ENCODE results near the gene USP6NL. TPM values are rescaled to one million over a fixed set of nuclear protein-coding genes. Genes with fewer than 3 reads are reported as not detected.

The USP6NL gene
- total RNA-seq (2012; rRNA removed): 6.1 and 7.4 TPM in 2 replicates

DNA sequence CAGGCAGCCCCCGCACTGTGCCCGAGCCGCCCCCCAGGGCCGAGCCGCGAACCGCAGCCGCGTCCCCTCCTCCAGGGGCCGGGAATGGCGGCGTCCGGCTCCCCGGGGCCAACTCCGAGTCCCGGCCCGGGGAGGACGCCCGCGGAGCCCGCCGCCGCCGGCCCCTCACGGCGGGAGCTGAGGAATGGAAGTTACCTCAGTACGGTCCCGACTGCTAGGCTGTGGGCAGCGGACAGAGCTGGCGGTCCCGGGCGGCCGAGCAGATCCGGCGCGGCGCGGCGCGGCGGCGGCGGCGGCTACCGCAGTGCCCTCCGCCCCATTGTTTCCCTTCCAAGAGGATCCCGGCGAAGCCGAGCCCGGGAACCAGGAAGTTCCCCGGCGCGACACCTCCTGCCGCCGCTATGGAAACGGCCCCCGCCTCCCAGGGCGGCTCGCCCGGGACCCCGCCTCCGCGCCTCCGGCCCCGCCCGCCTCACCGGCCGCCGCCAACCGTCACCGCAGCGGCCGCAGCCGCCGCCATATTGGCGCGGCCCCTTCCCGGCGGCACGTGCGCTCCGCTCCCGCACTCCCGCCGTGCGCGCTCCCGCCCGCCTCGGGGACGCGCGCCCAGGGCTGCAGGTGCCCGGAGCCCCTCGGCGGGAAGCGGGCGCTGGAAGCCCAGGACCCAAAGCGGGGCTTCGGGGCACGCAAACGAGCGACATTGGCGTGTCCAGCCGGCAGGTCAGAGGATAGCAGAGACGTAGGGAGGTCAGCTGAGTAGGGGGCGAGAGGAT lies at the start of gene USP6NL:
USP6NL (minus strand) TSS at position 403 of the 773 bp plus-strand sequence. CDS start 14,016 bp downstream, outside the sequence.
- H3K27me3 ChIP-seq (ENCODE audit: control insufficient read depth, insufficient read depth, low read length): no peaks in the 10 kb centered on the region
- H3K4me1 ChIP-seq (ENCODE audit: control insufficient read depth, insufficient read depth, low read length): peaks cover 20% of the 10 kb centered on the region
- peak within 1 kb of the TSS; percentile 72 for H3K9ac ChIP-seq (ENCODE audit: low read depth, low read length)
- no peaks in the 10 kb centered on the region for H3K36me3 ChIP-seq (ENCODE audit: insufficient read depth, low read length)
- peak within 1 kb of the TSS; percentile 80 for H3K4me3 ChIP-seq (ENCODE audit: low read length)
- H3K4me2 ChIP-seq (ENCODE audit: low read length): peak within 1 kb of the TSS; percentile 87
- no peaks in the 10 kb centered on the region for H3K9me3 ChIP-seq (replicated peaks; ENCODE audit: low read length)

DNA sequence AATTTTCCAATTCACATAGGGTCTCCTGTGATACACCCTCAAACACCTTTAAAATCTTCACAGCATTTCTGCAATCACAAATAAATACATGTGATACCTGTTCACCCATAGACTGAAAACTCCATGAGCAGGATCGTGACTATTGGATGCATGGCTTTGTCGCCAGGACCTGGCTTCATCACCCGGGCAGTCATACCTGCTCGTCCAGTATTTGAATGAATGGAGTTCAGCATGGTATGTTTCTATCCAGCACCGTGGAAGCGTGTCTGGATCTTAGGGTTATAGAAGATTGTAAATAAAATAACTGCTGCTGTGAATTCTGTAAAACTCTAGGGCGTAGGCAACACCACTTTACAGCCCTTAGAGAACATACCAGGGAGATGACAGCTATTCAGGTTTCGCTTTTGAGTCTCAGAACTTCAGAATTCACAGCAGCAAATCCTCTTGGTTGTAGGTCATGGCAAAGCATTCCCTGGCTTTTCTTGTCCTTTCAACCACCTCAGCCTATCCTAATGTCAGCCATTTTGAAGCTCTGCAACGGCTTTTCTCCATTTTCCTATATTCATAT lies 47.4 kb upstream of the USP6NL start:
- Histone ChIP-seq H3K27me3 (ENCODE audit: control insufficient read depth, insufficient read depth, low read length) (peaks cover 25% of the 10 kb centered on the region), H3K4me1 (ENCODE audit: control insufficient read depth, insufficient read depth, low read length) (peaks cover 2% of the 10 kb centered on the region), H3K9me3 (replicated peaks; ENCODE audit: low read length) (no peaks in the 10 kb centered on the region), H3K4me2 (ENCODE audit: low read length) (no peak overlapping the region), H3K9ac (ENCODE audit: low read depth, low read length) (no peak overlapping the region), H3K4me3 (ENCODE audit: low read length) (no peak overlapping the region), H3K36me3 (ENCODE audit: insufficient read depth, low read length) (no peaks in the 10 kb centered on the region)

DNA sequence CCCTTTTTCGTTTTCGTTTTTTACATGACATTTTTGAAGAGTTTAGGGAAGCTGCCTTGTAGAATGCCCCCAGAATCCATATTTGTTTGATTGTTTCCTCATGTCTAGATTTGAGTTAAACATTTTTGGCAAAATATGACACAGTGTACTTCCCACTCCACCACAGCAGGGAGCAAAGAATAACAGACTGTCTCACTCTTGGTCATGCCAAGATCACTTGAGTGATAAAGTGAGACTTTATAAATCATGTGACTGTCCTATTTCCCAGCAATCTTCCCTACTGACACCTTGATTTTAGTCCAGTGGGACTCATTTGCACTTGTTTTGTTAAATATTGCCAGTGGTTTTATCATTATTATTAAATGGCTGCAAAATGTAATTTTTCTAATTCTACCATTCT lies 44.4 kb upstream of the USP6NL start:
- H3K9me3 ChIP-seq (replicated peaks; ENCODE audit: low read length): no peaks in the 10 kb centered on the region
- H3K36me3 ChIP-seq (ENCODE audit: insufficient read depth, low read length): no peaks in the 10 kb centered on the region
- no peak overlapping the region for H3K4me2 ChIP-seq (ENCODE audit: low read length)
- no peak overlapping the region for H3K9ac ChIP-seq (ENCODE audit: low read depth, low read length)
- no peak overlapping the region for H3K4me3 ChIP-seq (ENCODE audit: low read length)
- H3K27me3 ChIP-seq (ENCODE audit: control insufficient read depth, insufficient read depth, low read length): peaks cover 17% of the 10 kb centered on the region
- peaks cover 2% of the 10 kb centered on the region for H3K4me1 ChIP-seq (ENCODE audit: control insufficient read depth, insufficient read depth, low read length)

DNA sequence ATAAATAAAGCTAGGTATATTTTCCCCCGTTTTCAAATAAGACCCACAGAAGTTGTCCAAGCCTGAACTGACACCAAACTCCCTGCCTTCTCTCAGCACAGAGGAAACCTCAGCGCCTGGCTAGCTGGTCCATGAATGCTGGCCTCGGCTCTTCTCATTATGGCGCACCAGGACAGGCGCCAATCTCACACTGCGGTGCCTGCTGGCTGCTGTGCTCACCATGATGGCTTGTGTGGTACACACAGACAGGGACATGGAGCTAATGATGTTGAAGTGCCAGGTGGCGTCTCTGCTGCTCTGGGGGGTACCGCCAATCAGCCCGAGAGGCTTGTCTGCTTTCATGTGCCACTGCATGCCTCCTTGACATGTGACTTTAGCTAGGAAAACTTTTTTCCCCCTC lies 43.2 kb upstream of the USP6NL start:
- Histone ChIP-seq H3K4me3 (ENCODE audit: low read length) (no peak overlapping the region), H3K4me2 (ENCODE audit: low read length) (no peak overlapping the region), H3K4me1 (ENCODE audit: control insufficient read depth, insufficient read depth, low read length) (peaks cover 5% of the 10 kb centered on the region), H3K36me3 (ENCODE audit: insufficient read depth, low read length) (no peaks in the 10 kb centered on the region), H3K27me3 (ENCODE audit: control insufficient read depth, insufficient read depth, low read length) (peaks cover 11% of the 10 kb centered on the region), H3K9me3 (replicated peaks; ENCODE audit: low read length) (no peaks in the 10 kb centered on the region), H3K9ac (ENCODE audit: low read depth, low read length) (no peak overlapping the region)

DNA sequence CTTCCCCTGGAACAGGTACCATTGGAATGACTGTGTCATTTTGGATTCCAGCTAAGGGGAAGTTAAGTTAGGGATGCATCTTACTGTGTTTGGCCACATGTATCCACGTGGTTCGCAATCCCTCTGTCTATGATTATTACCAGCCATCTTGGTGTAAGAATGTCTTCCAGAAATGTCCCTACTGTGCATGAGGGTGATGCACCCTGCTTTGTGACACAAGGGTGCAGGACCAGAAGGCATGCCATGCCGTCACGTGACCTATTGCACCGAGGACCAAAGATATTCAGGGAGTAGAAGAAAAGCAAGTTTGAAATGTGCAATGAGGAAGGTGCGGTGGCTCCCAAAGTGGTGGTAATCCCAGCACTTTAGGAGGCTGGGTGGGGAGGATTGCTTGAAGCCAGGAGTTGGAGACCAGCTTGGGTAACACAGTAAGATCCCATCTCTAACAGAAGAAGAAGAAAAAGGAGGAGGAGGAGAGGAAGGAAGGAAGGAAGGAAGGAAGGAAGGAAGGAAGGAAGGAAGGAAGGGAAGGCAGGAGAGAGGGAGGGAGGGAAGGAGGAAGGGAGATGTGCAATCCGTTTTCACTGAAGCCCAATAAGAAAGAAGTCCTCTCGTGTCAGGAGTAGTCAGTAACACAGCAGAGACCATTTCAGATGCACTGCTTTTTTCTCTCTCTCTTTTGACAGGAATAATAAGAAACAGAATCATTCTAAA lies 42.5 kb upstream of the USP6NL start:
- Histone ChIP-seq H3K9ac (ENCODE audit: low read depth, low read length) (no peak overlapping the region), H3K4me2 (ENCODE audit: low read length) (no peak overlapping the region), H3K4me3 (ENCODE audit: low read length) (no peak overlapping the region), H3K4me1 (ENCODE audit: control insufficient read depth, insufficient read depth, low read length) (peaks cover 8% of the 10 kb centered on the region), H3K36me3 (ENCODE audit: insufficient read depth, low read length) (no peaks in the 10 kb centered on the region), H3K9me3 (replicated peaks; ENCODE audit: low read length) (no peaks in the 10 kb centered on the region), H3K27me3 (ENCODE audit: control insufficient read depth, insufficient read depth, low read length) (peaks cover 11% of the 10 kb centered on the region)

DNA sequence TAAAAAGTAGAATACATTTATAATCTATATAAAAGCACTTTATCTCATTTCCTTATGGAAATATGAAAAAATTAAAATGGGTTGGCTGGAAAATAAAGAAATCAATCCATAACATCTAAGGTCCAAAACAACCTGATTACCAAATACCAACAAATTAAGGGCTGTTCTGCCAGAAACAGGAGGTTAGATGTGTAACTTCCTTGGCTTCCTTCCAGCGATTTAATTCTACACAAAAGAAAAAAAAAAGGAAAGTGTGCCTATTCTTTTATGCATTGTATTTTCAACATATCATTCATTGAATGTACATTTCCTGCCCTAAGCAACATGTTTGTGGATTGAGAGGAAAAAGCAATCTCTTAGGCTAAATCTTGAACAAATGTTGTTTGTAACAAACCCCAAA lies 36.2 kb upstream of the USP6NL start:
- Histone ChIP-seq H3K4me2 (ENCODE audit: low read length) (no peak overlapping the region), H3K4me3 (ENCODE audit: low read length) (no peak overlapping the region), H3K36me3 (ENCODE audit: insufficient read depth, low read length) (no peaks in the 10 kb centered on the region), H3K27me3 (ENCODE audit: control insufficient read depth, insufficient read depth, low read length) (peaks cover 3% of the 10 kb centered on the region), H3K9me3 (replicated peaks; ENCODE audit: low read length) (no peaks in the 10 kb centered on the region), H3K4me1 (ENCODE audit: control insufficient read depth, insufficient read depth, low read length) (peaks cover 5% of the 10 kb centered on the region), H3K9ac (ENCODE audit: low read depth, low read length) (no peak overlapping the region)

DNA sequence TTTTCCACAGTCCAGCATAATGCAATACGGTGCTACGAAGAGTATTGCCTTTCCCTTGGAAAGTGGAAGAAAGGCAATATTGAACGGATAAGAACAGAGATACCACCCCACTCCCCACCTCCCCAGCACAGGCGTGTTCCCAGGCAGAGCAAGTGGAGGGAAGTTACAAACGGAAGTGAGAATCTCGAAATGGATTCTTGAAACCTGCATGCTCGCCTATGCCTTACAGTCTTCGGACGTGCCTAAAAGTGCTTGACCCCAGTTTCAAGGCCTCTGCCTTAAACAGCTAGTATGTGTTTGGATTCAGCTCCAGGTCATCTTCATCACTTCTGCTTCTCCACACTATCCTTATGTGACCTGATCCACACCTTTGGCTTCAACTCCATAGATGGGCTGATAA lies 35.0 kb upstream of the USP6NL start:
- no peak overlapping the region for H3K4me3 ChIP-seq (ENCODE audit: low read length)
- peaks cover 5% of the 10 kb centered on the region for H3K4me1 ChIP-seq (ENCODE audit: control insufficient read depth, insufficient read depth, low read length)
- H3K9me3 ChIP-seq (replicated peaks; ENCODE audit: low read length): no peaks in the 10 kb centered on the region
- no peak overlapping the region for H3K4me2 ChIP-seq (ENCODE audit: low read length)
- H3K9ac ChIP-seq (ENCODE audit: low read depth, low read length): no peak overlapping the region
- H3K27me3 ChIP-seq (ENCODE audit: control insufficient read depth, insufficient read depth, low read length): peaks cover 3% of the 10 kb centered on the region
- no peaks in the 10 kb centered on the region for H3K36me3 ChIP-seq (ENCODE audit: insufficient read depth, low read length)

DNA sequence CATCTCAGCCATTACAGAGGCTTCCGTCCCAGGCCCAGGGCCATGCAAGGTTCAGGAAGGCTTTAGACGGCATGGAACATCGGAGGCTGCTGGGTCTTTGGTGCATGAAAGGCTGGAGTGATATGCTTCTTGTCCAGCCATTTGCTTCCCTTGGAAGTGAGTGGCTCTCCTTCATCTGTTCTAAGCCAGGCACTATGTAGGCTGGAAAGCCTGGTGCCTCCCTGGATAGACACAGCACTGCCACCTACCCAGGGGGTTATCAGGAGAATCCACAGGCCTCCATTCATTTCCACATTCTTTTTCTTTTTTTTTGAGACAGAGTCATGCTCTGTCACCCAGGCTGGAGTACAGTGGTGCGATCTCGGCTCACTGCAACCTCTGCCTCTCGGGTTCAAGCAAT lies 31.6 kb upstream of the USP6NL start:
- no peaks in the 10 kb centered on the region for H3K4me1 ChIP-seq (ENCODE audit: control insufficient read depth, insufficient read depth, low read length)
- H3K36me3 ChIP-seq (ENCODE audit: insufficient read depth, low read length): no peaks in the 10 kb centered on the region
- H3K9ac ChIP-seq (ENCODE audit: low read depth, low read length): no peak overlapping the region
- H3K4me3 ChIP-seq (ENCODE audit: low read length): no peak overlapping the region
- H3K27me3 ChIP-seq (ENCODE audit: control insufficient read depth, insufficient read depth, low read length): peaks cover 3% of the 10 kb centered on the region
- no peaks in the 10 kb centered on the region for H3K9me3 ChIP-seq (replicated peaks; ENCODE audit: low read length)
- no peak overlapping the region for H3K4me2 ChIP-seq (ENCODE audit: low read length)

DNA sequence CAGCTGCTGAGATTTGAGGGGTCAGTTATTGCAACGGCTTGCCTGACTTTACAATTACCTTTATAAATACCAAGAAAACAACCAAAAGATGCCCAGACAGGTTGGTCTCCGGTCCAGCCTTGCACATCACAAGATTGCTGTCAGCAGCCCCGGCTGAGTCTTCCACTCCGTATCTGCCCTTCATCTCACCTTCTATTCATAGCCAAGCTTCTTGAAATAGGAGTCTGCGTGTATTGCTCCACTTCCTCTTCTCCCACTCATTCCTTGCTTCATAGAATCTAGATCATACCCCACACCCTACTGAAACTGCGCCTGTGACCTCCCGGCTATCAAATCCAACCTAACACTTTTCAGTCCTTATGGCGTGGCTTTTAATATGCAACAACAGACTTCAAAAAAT lies 31.1 kb upstream of the USP6NL start:
- no peaks in the 10 kb centered on the region for H3K36me3 ChIP-seq (ENCODE audit: insufficient read depth, low read length)
- H3K4me1 ChIP-seq (ENCODE audit: control insufficient read depth, insufficient read depth, low read length): no peaks in the 10 kb centered on the region
- H3K9ac ChIP-seq (ENCODE audit: low read depth, low read length): no peak overlapping the region
- no peak overlapping the region for H3K4me3 ChIP-seq (ENCODE audit: low read length)
- H3K9me3 ChIP-seq (replicated peaks; ENCODE audit: low read length): no peaks in the 10 kb centered on the region
- peaks cover 3% of the 10 kb centered on the region for H3K27me3 ChIP-seq (ENCODE audit: control insufficient read depth, insufficient read depth, low read length)
- H3K4me2 ChIP-seq (ENCODE audit: low read length): no peak overlapping the region

DNA sequence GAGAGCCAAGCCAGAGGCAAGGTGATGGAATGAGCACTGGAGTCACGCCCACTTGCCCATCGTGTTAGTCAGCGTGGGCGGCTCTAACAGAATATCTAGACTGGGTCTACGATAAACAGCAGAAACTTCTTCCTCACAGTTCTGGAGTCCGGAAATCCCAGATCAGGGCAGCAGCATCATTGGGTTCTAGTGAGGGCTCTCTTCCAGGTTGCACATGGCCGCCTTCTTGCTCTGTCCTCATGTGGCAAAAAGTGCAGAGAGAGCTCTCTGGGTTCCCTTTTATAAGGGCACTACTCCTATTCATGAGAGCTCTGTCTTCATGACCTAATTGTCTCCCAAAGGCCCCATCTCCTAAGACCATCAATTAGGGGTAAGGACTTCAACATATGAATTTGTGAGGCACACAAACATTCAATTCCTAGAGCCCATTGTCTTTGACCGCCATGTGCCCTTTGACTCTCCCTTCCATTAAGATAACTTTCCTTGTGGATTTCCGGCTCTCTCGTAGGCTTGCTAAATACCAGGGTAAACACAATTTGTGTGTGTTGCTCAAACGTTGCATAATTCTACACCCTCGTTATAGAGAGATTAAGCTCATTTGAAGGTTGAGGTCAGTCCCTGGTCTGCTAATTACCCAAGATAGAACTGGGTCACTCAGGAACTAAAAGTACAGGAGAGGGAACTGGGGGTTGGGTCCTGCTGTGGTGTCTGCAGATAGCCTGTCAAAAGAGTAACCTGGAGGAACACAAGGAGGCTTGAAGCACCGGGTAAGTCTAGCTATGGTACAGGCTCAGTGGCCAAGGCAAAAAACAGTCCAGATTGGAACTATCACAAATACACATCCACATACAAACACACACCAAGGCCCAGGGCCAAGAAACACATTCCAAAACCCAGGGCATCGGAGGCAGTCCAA lies 28.7 kb upstream of the USP6NL start:
- no peak overlapping the region for H3K4me2 ChIP-seq (ENCODE audit: low read length)
- no peaks in the 10 kb centered on the region for H3K9me3 ChIP-seq (replicated peaks; ENCODE audit: low read length)
- no peak overlapping the region for H3K9ac ChIP-seq (ENCODE audit: low read depth, low read length)
- peaks cover 19% of the 10 kb centered on the region for H3K27me3 ChIP-seq (ENCODE audit: control insufficient read depth, insufficient read depth, low read length)
- H3K4me3 ChIP-seq (ENCODE audit: low read length): no peak overlapping the region
- H3K4me1 ChIP-seq (ENCODE audit: control insufficient read depth, insufficient read depth, low read length): no peaks in the 10 kb centered on the region
- no peaks in the 10 kb centered on the region for H3K36me3 ChIP-seq (ENCODE audit: insufficient read depth, low read length)

DNA sequence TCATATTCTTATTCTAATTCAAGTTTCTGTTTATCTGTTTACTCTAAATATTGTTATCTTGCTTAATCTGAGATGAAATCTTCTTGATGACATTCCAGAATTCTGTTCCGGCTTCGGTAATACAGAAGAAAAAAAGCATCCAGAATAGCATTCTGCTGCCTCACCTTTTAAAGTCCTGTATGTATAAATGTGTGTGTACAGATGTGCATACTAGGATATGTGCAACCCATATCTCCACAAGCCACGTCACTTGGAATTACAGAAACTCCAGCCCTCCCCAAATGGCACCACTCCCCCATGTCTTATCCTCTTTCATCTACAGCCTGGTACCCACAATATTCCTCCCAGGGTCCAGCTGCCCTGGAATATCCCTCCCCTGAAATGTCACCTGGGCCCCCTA lies 27.9 kb upstream of the USP6NL start:
- no peaks in the 10 kb centered on the region for H3K4me1 ChIP-seq (ENCODE audit: control insufficient read depth, insufficient read depth, low read length)
- H3K36me3 ChIP-seq (ENCODE audit: insufficient read depth, low read length): no peaks in the 10 kb centered on the region
- H3K9ac ChIP-seq (ENCODE audit: low read depth, low read length): no peak overlapping the region
- H3K27me3 ChIP-seq (ENCODE audit: control insufficient read depth, insufficient read depth, low read length): peaks cover 19% of the 10 kb centered on the region
- H3K4me2 ChIP-seq (ENCODE audit: low read length): no peak overlapping the region
- no peaks in the 10 kb centered on the region for H3K9me3 ChIP-seq (replicated peaks; ENCODE audit: low read length)
- no peak overlapping the region for H3K4me3 ChIP-seq (ENCODE audit: low read length)
